KMS-11 (cell line): ENCODE results near the gene TLE4.
"Not testable (repeated sequence)": the region's sequence is repeated elsewhere in the genome, so short reads cannot be mapped to it uniquely, and the experiment has no call there.

ENCODE experiments used
- H2AFZ ChIP-seq: fragments of 200-600 bp; sonication (generic); 2 replicates; pipeline ENCODE4 v1.6.1; 2016; ENCODE audit warnings: antibody characterized with exemption, mixed run types, low read depth
- H3K27ac ChIP-seq: fragments of 200-600 bp; sonication (generic); 2 replicates; pipeline ENCODE4 v1.6.1; 2016; ENCODE audit warnings: mild to moderate bottlenecking, mixed run types
- H3K27me3 ChIP-seq: fragments of 200-600 bp; sonication (generic); 2 replicates; pipeline ENCODE4 v1.6.1; 2017; ENCODE audit warnings: mild to moderate bottlenecking, low read depth, mixed run types, moderate library complexity; ENCODE audit not compliant: insufficient read depth
- H3K36me3 ChIP-seq: fragments of 200-600 bp; sonication (generic); 2 replicates; pipeline ENCODE4 v1.6.1; 2017; ENCODE audit warnings: mild to moderate bottlenecking, mixed run types; ENCODE audit not compliant: insufficient read depth
- H3K4me1 ChIP-seq: fragments of 200-600 bp; sonication (generic); 2 replicates; pipeline ENCODE4 v1.6.1; 2016; ENCODE audit warnings: mild to moderate bottlenecking, low read depth, mixed run types; ENCODE audit not compliant: poor library complexity, severe bottlenecking
- H3K4me2 ChIP-seq: fragments of 200-600 bp; sonication (generic); 2 replicates; pipeline ENCODE4 v1.7.0; 2016; ENCODE audit warnings: mild to moderate bottlenecking, mixed run types
- H3K4me3 ChIP-seq: fragments of 200-600 bp; sonication (generic); IDR thresholded peaks from 2 replicates; pipeline ENCODE4 v1.6.1; 2017; ENCODE audit warnings: low read depth, low read length, mixed read lengths; ENCODE audit not compliant: insufficient read depth
- H3K79me2 ChIP-seq: fragments of 200-600 bp; sonication (generic); 2 replicates; pipeline ENCODE4 v1.6.1; 2016; ENCODE audit warnings: low read depth, mixed run types; ENCODE audit not compliant: insufficient read depth
- H3K9ac ChIP-seq: fragments of 200-600 bp; sonication (generic); 2 replicates; pipeline ENCODE4 v1.6.1; 2016; ENCODE audit warnings: mild to moderate bottlenecking, mixed run types
- H4K20me1 ChIP-seq: fragments of 200-600 bp; sonication (generic); 2 replicates; pipeline ENCODE4 v1.6.1; 2016; ENCODE audit warnings: mild to moderate bottlenecking, mixed run types; ENCODE audit not compliant: insufficient read depth
- TF ChIP-seq, protein P1 (sequence below): fragments of 200-600 bp; sonication (generic); conservative IDR thresholded peaks from 2 replicates; pipeline ENCODE4 v1.6.1; 2017; ENCODE audit warnings: low read depth, mild to moderate bottlenecking, antibody characterized with exemption, low read length, moderate library complexity, mixed read lengths

Gene TLE4

DNA sequence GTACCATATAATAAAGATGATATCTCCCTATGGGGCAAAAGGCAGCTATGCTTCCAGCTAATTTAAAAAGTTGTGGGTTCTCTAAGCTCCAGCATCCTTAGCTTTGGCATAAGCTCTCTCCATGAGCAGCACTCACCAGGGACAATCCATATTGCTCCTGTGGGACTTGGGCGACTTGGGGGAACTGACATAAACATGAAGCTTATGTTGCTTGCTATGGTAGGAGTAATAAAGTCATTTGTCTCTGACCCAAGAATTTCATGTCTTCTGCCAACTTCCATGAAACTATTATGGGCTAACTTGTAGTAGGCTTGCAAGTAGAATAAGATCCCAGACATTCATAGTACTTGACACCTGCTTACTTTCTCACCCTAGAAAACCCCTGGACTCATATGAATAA lies 36.2 kb upstream of the TLE4 start:
- TF ChIP-seq, protein P1, sequence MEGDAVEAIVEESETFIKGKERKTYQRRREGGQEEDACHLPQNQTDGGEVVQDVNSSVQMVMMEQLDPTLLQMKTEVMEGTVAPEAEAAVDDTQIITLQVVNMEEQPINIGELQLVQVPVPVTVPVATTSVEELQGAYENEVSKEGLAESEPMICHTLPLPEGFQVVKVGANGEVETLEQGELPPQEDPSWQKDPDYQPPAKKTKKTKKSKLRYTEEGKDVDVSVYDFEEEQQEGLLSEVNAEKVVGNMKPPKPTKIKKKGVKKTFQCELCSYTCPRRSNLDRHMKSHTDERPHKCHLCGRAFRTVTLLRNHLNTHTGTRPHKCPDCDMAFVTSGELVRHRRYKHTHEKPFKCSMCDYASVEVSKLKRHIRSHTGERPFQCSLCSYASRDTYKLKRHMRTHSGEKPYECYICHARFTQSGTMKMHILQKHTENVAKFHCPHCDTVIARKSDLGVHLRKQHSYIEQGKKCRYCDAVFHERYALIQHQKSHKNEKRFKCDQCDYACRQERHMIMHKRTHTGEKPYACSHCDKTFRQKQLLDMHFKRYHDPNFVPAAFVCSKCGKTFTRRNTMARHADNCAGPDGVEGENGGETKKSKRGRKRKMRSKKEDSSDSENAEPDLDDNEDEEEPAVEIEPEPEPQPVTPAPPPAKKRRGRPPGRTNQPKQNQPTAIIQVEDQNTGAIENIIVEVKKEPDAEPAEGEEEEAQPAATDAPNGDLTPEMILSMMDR: no peak
- H3K9ac ChIP-seq: no peak overlapping the region

DNA sequence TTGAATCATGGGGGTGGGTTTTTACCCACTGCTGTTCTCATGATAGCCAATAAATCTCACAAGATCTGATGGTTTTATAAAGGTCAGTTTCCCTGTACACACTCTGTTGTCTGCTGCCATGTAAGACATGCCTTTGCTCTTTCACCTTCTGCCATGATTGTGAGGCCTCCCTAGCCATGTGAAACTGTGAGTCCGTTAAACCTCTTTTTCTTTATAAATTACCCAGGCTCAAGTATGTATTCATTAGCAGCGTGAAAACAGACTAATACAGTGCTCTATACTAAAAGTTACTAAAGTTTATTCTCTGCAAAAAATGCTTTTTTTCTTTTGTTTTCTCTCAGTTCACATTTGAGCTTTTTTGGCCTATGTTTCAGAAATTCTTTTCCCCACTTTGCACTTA lies 33.9 kb upstream of the TLE4 start:
- Histone ChIP-seq H3K4me1 (no peaks in the 10 kb centered on the region), H3K27me3 (no peaks in the 10 kb centered on the region), H2AFZ (no peak overlapping the region), H3K4me2 (no peak overlapping the region), H3K27ac (no peak overlapping the region), H3K4me3 (no peak overlapping the region), H3K9ac (no peak overlapping the region), H3K79me2 (no peaks in the 10 kb centered on the region), H4K20me1 (no peaks in the 10 kb centered on the region), H3K36me3 (no peaks in the 10 kb centered on the region)
- TF ChIP-seq, protein P1: no peak

More for the DNA sequence above, 36.2 kb upstream of the TLE4 start:
- H3K4me1 ChIP-seq: no peaks in the 10 kb centered on the region
- no peak overlapping the region for H3K4me3 ChIP-seq
- no peaks in the 10 kb centered on the region for H3K79me2 ChIP-seq
- H2AFZ ChIP-seq: no peak overlapping the region
- no peak overlapping the region for H3K4me2 ChIP-seq
- H3K27ac ChIP-seq: no peak overlapping the region
- no peaks in the 10 kb centered on the region for H3K36me3 ChIP-seq
- no peaks in the 10 kb centered on the region for H4K20me1 ChIP-seq
- no peaks in the 10 kb centered on the region for H3K27me3 ChIP-seq

DNA sequence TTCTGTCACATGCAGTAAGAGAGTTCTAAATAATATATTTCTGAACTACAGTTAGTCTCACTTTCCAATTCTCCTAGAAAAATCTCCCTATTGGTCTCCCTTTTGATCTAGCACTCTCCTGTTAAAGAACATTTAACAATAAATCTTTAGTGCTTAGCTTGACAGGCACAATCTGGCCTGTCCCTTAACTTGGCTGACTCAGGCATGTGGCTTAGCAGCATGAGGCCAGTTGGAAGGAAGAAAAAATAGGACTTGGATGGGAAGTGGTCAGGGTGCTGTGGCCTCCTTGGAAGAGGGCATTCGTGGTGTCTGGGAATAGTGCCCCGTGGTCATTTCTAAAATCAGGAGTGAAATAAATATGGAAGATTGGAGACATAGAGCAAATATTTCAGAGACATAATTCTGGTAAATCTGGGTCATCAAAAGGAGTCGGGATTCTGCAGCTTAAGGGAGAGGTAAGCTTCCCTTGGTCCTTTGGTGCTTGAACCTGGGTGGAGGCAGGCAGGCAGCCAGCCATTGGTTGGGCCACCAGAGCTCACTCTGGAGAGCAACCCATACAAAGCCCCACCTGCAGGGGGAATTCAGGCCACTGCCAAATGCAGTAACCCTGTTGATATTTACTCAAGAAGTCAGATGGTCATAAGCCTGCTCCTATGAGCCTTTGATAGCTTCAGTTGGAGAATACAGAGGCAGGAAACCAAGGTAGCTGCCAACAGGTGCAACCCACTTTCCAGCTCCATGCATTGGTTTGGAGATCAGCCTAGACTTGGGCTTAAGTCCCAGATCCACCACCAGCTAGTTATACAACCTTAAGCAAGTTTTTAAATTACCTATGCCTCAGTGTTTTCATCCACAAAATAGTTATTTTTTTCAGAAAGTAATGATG lies 28.8 kb upstream of the TLE4 start:
- Histone ChIP-seq H3K4me3 (no peak overlapping the region), H4K20me1 (no peaks in the 10 kb centered on the region), H3K27ac (no peak overlapping the region), H3K36me3 (no peaks in the 10 kb centered on the region), H3K4me2 (no peak overlapping the region), H3K9ac (no peak overlapping the region), H3K4me1 (no peaks in the 10 kb centered on the region), H3K79me2 (no peaks in the 10 kb centered on the region), H3K27me3 (no peaks in the 10 kb centered on the region), H2AFZ (no peak overlapping the region)
- TF ChIP-seq, protein P1: no peak

DNA sequence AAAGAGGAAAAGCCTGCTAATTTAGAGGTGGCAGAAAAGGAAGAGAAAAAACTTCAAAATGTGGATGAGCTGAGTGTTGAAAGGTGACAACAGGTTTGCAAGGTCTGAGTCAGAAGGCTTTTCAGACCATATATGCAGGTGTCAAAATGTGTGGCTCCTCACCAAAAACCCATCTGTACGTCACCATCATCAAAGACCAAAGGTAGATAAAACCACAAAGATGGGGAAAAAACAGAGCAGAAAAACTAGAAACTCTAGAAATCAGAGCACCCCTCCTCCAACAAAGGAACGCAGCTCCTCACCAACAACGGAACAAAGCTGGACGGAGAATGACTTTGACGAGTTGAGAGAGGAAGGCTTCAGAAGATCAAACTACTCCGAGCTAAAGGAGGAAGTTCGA lies 27.4 kb upstream of the TLE4 start:
- not testable (repeated sequence) for H3K27me3 ChIP-seq, H3K9ac ChIP-seq, H3K36me3 ChIP-seq, H3K4me1 ChIP-seq, H3K27ac ChIP-seq, H3K4me3 ChIP-seq, H3K4me2 ChIP-seq, H4K20me1 ChIP-seq, H2AFZ ChIP-seq, H3K79me2 ChIP-seq

DNA sequence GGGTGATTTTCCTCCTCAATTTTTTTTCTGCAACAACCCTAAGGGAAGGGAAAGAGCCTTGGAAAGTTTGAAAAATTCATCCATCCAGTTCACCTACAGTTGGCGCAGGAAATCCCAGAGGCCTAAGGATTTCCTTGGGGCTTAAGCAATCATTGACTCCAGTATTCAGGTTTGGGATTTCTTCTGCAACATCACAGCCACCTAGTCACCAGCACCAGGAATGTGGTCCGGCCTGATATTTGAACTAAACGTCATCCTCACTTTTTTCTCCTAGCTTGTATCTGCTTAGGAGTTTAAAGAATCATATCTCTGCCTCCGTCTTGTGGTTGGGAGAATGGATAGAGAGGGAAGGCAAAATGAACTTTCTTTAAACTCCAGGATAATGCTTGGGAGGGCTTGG lies 20.2 kb upstream of the TLE4 start:
- TF ChIP-seq, protein P1: no peak
- H2AFZ ChIP-seq: no peak overlapping the region
- no peak overlapping the region for H3K27ac ChIP-seq
- no peak overlapping the region for H3K4me2 ChIP-seq
- H3K4me3 ChIP-seq: no peak overlapping the region
- no peaks in the 10 kb centered on the region for H3K27me3 ChIP-seq
- H4K20me1 ChIP-seq: no peaks in the 10 kb centered on the region
- H3K36me3 ChIP-seq: no peaks in the 10 kb centered on the region
- H3K4me1 ChIP-seq: no peaks in the 10 kb centered on the region
- H3K9ac ChIP-seq: no peak overlapping the region
- H3K79me2 ChIP-seq: no peaks in the 10 kb centered on the region
